NB4 (cell line): ENCODE data around the gene RPL14.

Experiments used
- POLR2A ChIP-seq: IDR thresholded peaks from 2 replicates; pipeline ENCODE4 v1.6.1; 2011; ENCODE audit warnings: mild to moderate bottlenecking; ENCODE audit not compliant: insufficient read length; ENCODE audit errors: extremely low read depth
- TF ChIP-seq, protein P1 (sequence below): IDR thresholded peaks from one replicate; pipeline ENCODE4 v1.5.1; 2012; ENCODE audit warnings: low read depth, low read length

DNA sequence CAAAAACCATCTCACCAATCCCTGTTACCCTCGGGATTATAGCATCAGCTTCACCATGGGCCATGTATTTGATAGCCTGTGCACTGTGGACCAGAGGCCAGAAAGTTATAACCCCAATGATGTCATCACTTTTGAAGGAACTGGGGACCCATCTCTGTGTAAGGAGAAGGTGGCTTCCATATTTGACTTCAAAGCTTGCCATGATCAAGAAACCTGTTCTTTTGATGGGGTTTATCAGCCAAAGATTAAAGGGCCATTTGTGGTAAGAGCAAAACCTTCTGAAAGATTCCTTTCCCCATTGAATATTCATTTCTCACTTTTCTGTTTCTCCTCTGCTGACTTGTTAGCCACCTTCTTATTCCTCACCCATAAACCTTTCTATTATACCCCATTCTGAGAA lies 34.3 kb upstream of the RPL14 start:
- TF ChIP-seq, protein P1, sequence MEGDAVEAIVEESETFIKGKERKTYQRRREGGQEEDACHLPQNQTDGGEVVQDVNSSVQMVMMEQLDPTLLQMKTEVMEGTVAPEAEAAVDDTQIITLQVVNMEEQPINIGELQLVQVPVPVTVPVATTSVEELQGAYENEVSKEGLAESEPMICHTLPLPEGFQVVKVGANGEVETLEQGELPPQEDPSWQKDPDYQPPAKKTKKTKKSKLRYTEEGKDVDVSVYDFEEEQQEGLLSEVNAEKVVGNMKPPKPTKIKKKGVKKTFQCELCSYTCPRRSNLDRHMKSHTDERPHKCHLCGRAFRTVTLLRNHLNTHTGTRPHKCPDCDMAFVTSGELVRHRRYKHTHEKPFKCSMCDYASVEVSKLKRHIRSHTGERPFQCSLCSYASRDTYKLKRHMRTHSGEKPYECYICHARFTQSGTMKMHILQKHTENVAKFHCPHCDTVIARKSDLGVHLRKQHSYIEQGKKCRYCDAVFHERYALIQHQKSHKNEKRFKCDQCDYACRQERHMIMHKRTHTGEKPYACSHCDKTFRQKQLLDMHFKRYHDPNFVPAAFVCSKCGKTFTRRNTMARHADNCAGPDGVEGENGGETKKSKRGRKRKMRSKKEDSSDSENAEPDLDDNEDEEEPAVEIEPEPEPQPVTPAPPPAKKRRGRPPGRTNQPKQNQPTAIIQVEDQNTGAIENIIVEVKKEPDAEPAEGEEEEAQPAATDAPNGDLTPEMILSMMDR = no peak
- TF ChIP-seq POLR2A = no peak
